Measurements from ENCODE around the gene FOXM1. TPM values are rescaled to one million over a fixed set of nuclear protein-coding genes. Genes with fewer than 3 reads are reported as not detected.

The FOXM1 gene
- total RNA-seq, 2 experiments from 2014 or later: 0.59 to 0.80 TPM

GRCh38 chr12:2858944-2859421 is 18.0 kb downstream of the FOXM1 start:
- Mint-ChIP-seq H3K27ac (no peak overlapping the region), H3K27me3 (no peaks in the 10 kb centered on the region), H3K36me3 (ENCODE audit: low read depth) (peaks cover 11% of the 10 kb centered on the region), H3K4me3 (no peak overlapping the region), H3K4me1 (ENCODE audit: low read depth) (no peaks in the 10 kb centered on the region), H3K9me3 (no peaks in the 10 kb centered on the region)
- POLR2A ChIA-PET: no interaction called here
- no peaks in the 10 kb centered on the region for H3K4me1 ChIP-seq (ENCODE audit: insufficient read depth, low read length)
- CTCF ChIA-PET: no interaction called here
- DNase-seq: no peak
- ATAC-seq (ENCODE audit: poor library complexity): no peak
- peaks cover 23% of the 10 kb centered on the region for H3K36me3 ChIP-seq (ENCODE audit: insufficient read depth, low read length)
- TF ChIP-seq, protein P1, sequence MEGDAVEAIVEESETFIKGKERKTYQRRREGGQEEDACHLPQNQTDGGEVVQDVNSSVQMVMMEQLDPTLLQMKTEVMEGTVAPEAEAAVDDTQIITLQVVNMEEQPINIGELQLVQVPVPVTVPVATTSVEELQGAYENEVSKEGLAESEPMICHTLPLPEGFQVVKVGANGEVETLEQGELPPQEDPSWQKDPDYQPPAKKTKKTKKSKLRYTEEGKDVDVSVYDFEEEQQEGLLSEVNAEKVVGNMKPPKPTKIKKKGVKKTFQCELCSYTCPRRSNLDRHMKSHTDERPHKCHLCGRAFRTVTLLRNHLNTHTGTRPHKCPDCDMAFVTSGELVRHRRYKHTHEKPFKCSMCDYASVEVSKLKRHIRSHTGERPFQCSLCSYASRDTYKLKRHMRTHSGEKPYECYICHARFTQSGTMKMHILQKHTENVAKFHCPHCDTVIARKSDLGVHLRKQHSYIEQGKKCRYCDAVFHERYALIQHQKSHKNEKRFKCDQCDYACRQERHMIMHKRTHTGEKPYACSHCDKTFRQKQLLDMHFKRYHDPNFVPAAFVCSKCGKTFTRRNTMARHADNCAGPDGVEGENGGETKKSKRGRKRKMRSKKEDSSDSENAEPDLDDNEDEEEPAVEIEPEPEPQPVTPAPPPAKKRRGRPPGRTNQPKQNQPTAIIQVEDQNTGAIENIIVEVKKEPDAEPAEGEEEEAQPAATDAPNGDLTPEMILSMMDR (IDR thresholded peaks at IDR 0.05): no peak
- intact Hi-C loops (cut with DNase I, micrococcal nuclease): loop anchor here in 1 of 2 experiments (10.0 kb wide), 1 partner anchor 416 kb away; no protein-coding TSS in a partner anchor
- H3K27ac ChIP-seq (ENCODE audit: low read depth in 1 of 2, low read length in 2 of 2): no peak overlapping the region
- no peak overlapping the region for H3K4me3 ChIP-seq (ENCODE audit: low read length)
- H3K27me3 ChIP-seq (ENCODE audit: control insufficient read depth in 1 of 2, insufficient read depth in 2 of 2, low read length in 2 of 2): no peaks in the 10 kb centered on the region
- H3K9me3 ChIP-seq (ENCODE audit: control insufficient read depth in 1 of 2, insufficient read depth in 1 of 2, low read length in 2 of 2): no peaks in the 10 kb centered on the region

- peaks cover 2% of the 10 kb centered on the region for H3K4me1 ChIP-seq (ENCODE audit: insufficient read depth, low read length)
- Mint-ChIP-seq H3K4me1 (ENCODE audit: low read depth) (no peaks in the 10 kb centered on the region), H3K9me3 (no peaks in the 10 kb centered on the region), H3K27me3 (no peaks in the 10 kb centered on the region), H3K27ac (no peak overlapping the region), H3K4me3 (no peak overlapping the region), H3K36me3 (ENCODE audit: low read depth) (peaks cover 15% of the 10 kb centered on the region)
- no peak overlapping the region for H3K4me3 ChIP-seq (ENCODE audit: low read length)
- intact Hi-C loops (cut with DNase I, micrococcal nuclease): loop anchor here in 1 of 2 experiments (10.0 kb wide), 1 partner anchor 416 kb away; no protein-coding TSS in a partner anchor
- peaks cover 23% of the 10 kb centered on the region for H3K36me3 ChIP-seq (ENCODE audit: insufficient read depth, low read length)
- DNase-seq (no peak), ATAC-seq (ENCODE audit: poor library complexity) (no peak)
- no peaks in the 10 kb centered on the region for H3K9me3 ChIP-seq (ENCODE audit: control insufficient read depth in 1 of 2, insufficient read depth in 1 of 2, low read length in 2 of 2)
- TF ChIP-seq, protein P1 (IDR thresholded peaks at IDR 0.05): no peak
- ChIA-PET POLR2A (no interaction called here), CTCF (no interaction called here)
- no peaks in the 10 kb centered on the region for H3K27me3 ChIP-seq (ENCODE audit: control insufficient read depth in 1 of 2, insufficient read depth in 2 of 2, low read length in 2 of 2)
- no peak overlapping the region for H3K27ac ChIP-seq (ENCODE audit: low read depth in 1 of 2, low read length in 2 of 2)
These were observed 18.6 kb downstream of the FOXM1 start for GRCh38 chr12:2858334-2858733.

DNA sequence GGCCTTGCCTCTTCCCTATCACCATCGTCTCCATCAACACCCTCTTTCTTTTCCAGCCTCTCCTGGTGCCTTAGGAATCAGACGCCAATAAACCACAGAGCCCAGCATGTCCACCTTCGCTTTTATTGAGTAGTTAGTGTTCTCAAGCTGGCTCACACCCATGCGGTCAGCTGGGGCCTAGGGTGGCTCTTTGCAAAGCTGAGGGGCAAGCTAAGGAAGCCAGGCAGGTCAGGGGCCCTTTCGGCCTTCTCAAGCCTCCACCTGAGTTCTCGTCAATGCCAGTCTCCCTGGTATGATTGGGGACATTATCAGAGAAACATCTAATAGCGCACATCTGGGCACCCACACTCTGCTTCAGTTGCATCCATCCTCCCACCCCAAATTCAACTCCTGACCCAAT is 19.4 kb downstream of the FOXM1 start:
- CTCF ChIA-PET: no interaction called here
- H3K9me3 Mint-ChIP-seq: no peaks in the 10 kb centered on the region
- Histone ChIP-seq H3K9me3 (ENCODE audit: control insufficient read depth in 1 of 2, insufficient read depth in 1 of 2, low read length in 2 of 2) (no peaks in the 10 kb centered on the region), H3K27me3 (ENCODE audit: control insufficient read depth in 1 of 2, insufficient read depth in 2 of 2, low read length in 2 of 2) (no peaks in the 10 kb centered on the region), H3K4me3 (ENCODE audit: low read length) (no peak overlapping the region), H3K4me1 (ENCODE audit: insufficient read depth, low read length) (peaks cover 2% of the 10 kb centered on the region), H3K36me3 (ENCODE audit: insufficient read depth, low read length) (peaks cover 23% of the 10 kb centered on the region), H3K27ac (ENCODE audit: low read depth in 1 of 2, low read length in 2 of 2) (no peak overlapping the region)
- no peak overlapping the region for H3K27ac Mint-ChIP-seq
- DNase-seq: no peak
- TF ChIP-seq, protein P1 (IDR thresholded peaks at IDR 0.05): no peak
- intact Hi-C loops (cut with DNase I, micrococcal nuclease): loop anchor here in 1 of 2 experiments (10.0 kb wide), 1 partner anchor 417 kb away; no protein-coding TSS in a partner anchor
- H3K4me3 Mint-ChIP-seq: no peak overlapping the region
- no peak for ATAC-seq (ENCODE audit: poor library complexity)
- POLR2A ChIA-PET: interaction anchor here (0.6 kb wide), 1 partner anchor 10 kb away, joined by 3 read pairs; no protein-coding TSS in a partner anchor
- no peaks in the 10 kb centered on the region for H3K4me1 Mint-ChIP-seq (ENCODE audit: low read depth)
- H3K36me3 Mint-ChIP-seq (ENCODE audit: low read depth): peaks cover 15% of the 10 kb centered on the region
- H3K27me3 Mint-ChIP-seq: no peaks in the 10 kb centered on the region
